BLaER1 treated with 17β-estradiol and CSF1 and Interleukin-3, amounts not matched to agents 10 nM and 100 nM (cell line): Measurements from ENCODE around the gene MAPK7.

Source experiments
- H3K27ac ChIP-seq, 11 experiments: shearing (Covaris generic); formaldehyde crosslinking; 2 replicates each; pipeline ENCODE4 v1.8.1; 2022
- H3K27me3 ChIP-seq, 11 experiments: shearing (Covaris generic); formaldehyde crosslinking; 2 replicates each; pipeline ENCODE4 v1.8.1; 2022
- H3K36me3 ChIP-seq, 11 experiments: shearing (Covaris generic); formaldehyde crosslinking; 2 replicates each; pipeline ENCODE4 v1.8.1; 2022
- H3K4me1 ChIP-seq, 10 experiments: shearing (Covaris generic); formaldehyde crosslinking; 2 replicates each; pipeline ENCODE4 v1.8.1; 2022
- H3K4me2 ChIP-seq, 11 experiments: shearing (Covaris generic); formaldehyde crosslinking; 2 replicates each; pipeline ENCODE4 v1.8.1; 2022
- H3K4me3 ChIP-seq, 10 experiments: shearing (Covaris generic); formaldehyde crosslinking; 2 replicates each; pipeline ENCODE4 v1.8.1; 2022
- H3K9ac ChIP-seq, 11 experiments: shearing (Covaris generic); formaldehyde crosslinking; 2 replicates each; pipeline ENCODE4 v1.8.1; 2022
- H3K9me3 ChIP-seq, 11 experiments: shearing (Covaris generic); formaldehyde crosslinking; replicated peaks in 1 of 11; 2 replicates each; pipeline ENCODE4 v1.8.1; 2022
- H4K20me1 ChIP-seq, 11 experiments: shearing (Covaris generic); formaldehyde crosslinking; 2 replicates each; pipeline ENCODE4 v1.8.1; 2022
- Cebpa-rat ChIP-seq, 11 experiments: shearing (Covaris generic); IDR thresholded peaks; 2 replicates each; pipeline ENCODE4 v1.8.1; 2022

The MAPK7 gene

DNA sequence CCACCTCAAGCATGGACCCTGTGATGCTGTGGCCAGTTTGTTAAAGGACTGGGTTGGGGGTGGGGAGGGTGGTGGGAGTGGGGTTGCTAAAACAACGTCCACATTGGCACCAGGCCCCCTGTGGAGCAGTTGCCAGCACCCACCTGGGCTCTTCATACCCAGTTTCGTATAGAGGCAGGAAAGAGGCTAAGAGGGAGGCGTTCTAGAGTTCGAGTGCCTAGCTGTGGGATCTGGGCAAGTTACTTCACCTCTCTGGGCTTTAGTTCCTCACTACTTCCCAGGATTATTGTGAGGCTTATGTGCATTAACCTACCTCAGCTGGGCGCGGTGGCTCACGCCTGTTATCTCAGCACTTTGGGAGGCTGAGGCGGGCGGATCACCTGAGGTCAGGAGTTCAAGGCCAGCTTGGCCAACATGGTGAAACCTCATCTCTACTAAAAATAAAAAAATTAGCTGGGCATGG is 7.3 kb downstream of the MAPK7 start:
- H3K27me3 ChIP-seq: no peaks in the 10 kb centered on the region
- no peak for TF ChIP-seq Cebpa-rat (IDR thresholded peaks at IDR 0.05)
- H4K20me1 ChIP-seq: peaks cover 0 to 47% (median 19%) of the 10 kb centered on the region in 11 experiments; a peak in 13 of 22 replicates
- H3K9me3 ChIP-seq: no peaks in the 10 kb centered on the region
- H3K4me1 ChIP-seq: peaks cover 30 to 44% (median 40%) of the 10 kb centered on the region in 10 experiments
- H3K4me2 ChIP-seq: peak overlapping the region in 5 of 11 experiments; percentile 50 to 68 (median 61); a peak in 9 of 22 replicates
- peaks cover 25 to 53% (median 35%) of the 10 kb centered on the region in 11 experiments for H3K36me3 ChIP-seq
- no peak overlapping the region for H3K9ac ChIP-seq
- peak overlapping the region in 1 of 11 experiments; percentile 35; a peak in 2 of 22 replicates for H3K27ac ChIP-seq
- H3K4me3 ChIP-seq: no peak overlapping the region

DNA sequence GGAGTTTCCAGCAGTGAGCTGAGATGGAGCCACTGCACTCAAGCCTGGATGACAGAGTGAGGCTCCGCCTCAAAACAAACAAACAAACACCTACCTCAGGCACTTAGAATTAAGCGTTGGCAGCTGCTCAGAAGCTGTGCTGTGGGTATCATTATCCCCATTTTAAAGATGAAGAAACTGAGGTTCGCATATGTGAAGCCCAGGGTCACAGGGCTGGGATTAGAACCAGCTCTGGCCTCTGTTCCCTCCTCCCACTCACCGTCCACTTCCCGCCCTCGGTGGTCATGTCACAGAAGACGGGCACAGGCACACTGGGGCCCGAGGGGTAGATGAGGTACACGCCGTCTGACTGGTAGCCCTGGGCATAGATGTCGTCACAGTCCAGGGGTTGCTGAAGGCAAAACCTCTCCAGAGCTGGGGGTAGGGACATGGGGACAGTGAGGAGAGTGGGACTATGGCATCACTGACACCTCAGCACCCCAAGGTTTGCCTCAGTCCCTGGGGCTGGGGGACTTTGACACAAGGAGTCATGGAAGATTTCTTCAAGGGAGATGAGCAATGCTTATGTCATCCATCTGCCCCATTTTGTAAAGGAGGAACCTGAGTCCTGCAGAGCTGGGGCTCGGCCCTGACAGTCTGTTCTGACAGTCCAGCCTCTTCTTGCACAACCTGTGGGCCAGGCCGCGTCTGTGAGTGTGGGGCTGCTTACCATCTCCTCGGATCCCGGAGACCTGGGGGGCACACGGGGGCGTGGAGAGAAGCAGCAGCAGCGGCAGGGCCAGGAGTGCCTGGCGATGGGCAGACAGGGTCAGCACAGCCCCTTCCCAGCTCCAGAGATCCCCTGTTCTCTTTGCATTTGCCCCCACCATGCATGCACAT is 8.0 kb downstream of the MAPK7 start:
- TF ChIP-seq Cebpa-rat (IDR thresholded peaks at IDR 0.05): no peak
- Histone ChIP-seq H3K4me3 (no peak overlapping the region), H3K27me3 (no peaks in the 10 kb centered on the region), H3K27ac (peak overlapping the region in 1 of 11 experiments; percentile 23; a peak in 3 of 22 replicates), H4K20me1 (peaks cover 0 to 40% (median 17%) of the 10 kb centered on the region in 11 experiments; a peak in 13 of 22 replicates), H3K4me1 (peaks cover 30 to 44% (median 40%) of the 10 kb centered on the region in 10 experiments), H3K9ac (no peak overlapping the region), H3K4me2 (peak overlapping the region in 10 of 11 experiments; percentile 23 to 71 (median 52); a peak in 15 of 22 replicates), H3K36me3 (peaks cover 18 to 46% (median 28%) of the 10 kb centered on the region in 11 experiments; a peak in 21 of 22 replicates), H3K9me3 (no peaks in the 10 kb centered on the region)

DNA sequence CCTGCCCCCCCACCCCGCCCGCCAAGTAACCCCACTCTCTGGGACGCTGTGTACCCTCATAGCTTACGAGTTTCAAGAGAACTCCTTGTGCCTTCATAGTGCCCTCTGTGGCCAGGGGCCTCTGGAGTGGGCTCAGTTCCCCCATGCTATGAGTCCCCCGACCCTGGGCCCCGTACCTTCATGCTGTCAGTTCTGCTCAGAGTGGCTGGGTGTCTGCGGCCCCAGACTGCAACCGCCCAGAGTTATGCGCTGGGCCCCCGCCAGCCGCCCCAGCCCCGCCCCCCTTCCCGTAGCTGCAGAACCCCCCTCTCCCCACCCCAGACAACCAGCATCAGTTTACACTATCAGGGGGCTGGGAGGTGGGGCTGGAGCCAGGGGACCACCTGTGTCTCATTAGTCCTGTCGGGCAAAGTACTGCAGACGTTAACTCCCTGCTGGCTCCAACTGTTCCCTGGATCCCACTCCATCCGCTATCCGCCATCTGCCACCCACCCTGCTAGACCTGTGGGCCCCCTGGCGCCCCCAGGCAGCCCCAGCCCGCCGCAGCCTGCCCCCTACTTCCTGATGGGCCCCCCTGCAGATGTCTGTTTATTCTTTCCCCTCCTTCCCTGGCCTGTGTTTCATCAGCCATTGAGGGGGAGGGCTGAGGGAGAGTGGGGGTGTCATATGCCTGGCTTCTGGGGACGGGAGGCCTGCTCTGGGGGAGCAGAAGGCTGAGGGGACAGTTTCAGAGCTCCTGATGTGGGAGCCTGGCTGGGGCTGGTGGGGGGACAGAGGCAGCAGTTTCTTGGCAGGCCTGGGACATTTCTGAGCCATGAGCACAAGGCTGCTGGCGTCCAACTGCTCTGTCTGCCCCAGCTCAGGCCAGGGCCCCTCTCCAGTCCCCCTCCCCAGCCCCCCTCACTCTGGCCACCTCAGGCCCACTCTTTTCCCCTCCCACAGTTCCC is 8.9 kb downstream of the MAPK7 start, which contains the start of gene MFAP4:
Gene MFAP4 (minus strand): TSS at position 217 of the 947 bp plus-strand sequence. CDS start 35 bp downstream, at position 182.
- peak within 1 kb of the TSS in 4 of 11 experiments; percentile 2 to 41 (median 30); a peak in 7 of 22 replicates for H3K27ac ChIP-seq
- no peaks in the 10 kb centered on the region for H3K9me3 ChIP-seq
- no peaks in the 10 kb centered on the region for H3K27me3 ChIP-seq
- H4K20me1 ChIP-seq: peaks cover 0 to 30% (median 17%) of the 10 kb centered on the region in 11 experiments; a peak in 13 of 22 replicates
- peaks cover 30 to 44% (median 40%) of the 10 kb centered on the region in 10 experiments for H3K4me1 ChIP-seq
- peak within 1 kb of the TSS; percentile 49 to 71 (median 59) for H3K4me2 ChIP-seq
- no peak within 1 kb of the TSS for H3K4me3 ChIP-seq
- no peak for TF ChIP-seq Cebpa-rat (IDR thresholded peaks at IDR 0.05)
- peaks cover 10 to 37% (median 20%) of the 10 kb centered on the region in 11 experiments; a peak in 20 of 22 replicates for H3K36me3 ChIP-seq
- H3K9ac ChIP-seq: peak within 1 kb of the TSS in 6 of 11 experiments; percentile 28 to 55 (median 42); a peak in 7 of 22 replicates

DNA sequence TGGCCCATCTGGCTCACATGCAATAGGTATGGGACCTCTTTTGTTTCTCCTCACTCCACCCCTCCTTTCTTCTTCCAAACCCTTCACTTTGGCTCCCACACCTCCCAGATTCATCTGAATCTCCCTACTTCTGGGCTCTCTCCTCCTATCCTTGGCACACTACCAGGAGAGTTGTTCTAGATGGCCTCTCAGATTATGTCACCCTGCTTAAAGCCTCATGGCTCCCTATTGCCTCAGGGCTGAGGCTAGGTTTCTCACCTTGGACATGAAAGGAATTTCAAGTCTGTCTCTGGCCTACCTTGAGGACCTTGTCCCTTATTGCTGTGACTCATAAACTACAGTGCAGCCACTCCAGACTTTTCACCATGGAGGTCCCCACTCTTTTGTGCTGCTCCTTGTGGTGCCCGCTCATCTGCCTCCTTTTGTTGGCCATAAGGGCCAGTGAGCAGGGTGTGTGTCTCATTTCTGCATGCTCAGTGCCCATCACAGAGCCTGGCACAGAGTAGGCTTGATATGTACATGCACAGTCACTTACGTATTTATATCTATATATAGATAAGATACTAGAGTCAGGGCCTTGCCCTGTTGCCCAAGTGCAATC is 9.7 kb downstream of the MAPK7 start:
- Histone ChIP-seq H3K9ac (peak overlapping the region in 1 of 11 experiments; percentile 42; a peak in 2 of 22 replicates), H3K27me3 (no peaks in the 10 kb centered on the region), H3K27ac (peak overlapping the region in 2 of 11 experiments; percentile 2 to 38; a peak in 2 of 22 replicates), H4K20me1 (peaks cover 0 to 23% (median 15%) of the 10 kb centered on the region in 11 experiments; a peak in 13 of 22 replicates), H3K4me3 (no peak overlapping the region), H3K4me2 (peak overlapping the region in 8 of 11 experiments; percentile 53 to 71 (median 59); a peak in 10 of 22 replicates), H3K36me3 (peaks cover 2 to 29% (median 12%) of the 10 kb centered on the region in 11 experiments; a peak in 18 of 22 replicates), H3K9me3 (no peaks in the 10 kb centered on the region), H3K4me1 (peaks cover 30 to 44% (median 39%) of the 10 kb centered on the region in 10 experiments)
- no peak for TF ChIP-seq Cebpa-rat (IDR thresholded peaks at IDR 0.05)

DNA sequence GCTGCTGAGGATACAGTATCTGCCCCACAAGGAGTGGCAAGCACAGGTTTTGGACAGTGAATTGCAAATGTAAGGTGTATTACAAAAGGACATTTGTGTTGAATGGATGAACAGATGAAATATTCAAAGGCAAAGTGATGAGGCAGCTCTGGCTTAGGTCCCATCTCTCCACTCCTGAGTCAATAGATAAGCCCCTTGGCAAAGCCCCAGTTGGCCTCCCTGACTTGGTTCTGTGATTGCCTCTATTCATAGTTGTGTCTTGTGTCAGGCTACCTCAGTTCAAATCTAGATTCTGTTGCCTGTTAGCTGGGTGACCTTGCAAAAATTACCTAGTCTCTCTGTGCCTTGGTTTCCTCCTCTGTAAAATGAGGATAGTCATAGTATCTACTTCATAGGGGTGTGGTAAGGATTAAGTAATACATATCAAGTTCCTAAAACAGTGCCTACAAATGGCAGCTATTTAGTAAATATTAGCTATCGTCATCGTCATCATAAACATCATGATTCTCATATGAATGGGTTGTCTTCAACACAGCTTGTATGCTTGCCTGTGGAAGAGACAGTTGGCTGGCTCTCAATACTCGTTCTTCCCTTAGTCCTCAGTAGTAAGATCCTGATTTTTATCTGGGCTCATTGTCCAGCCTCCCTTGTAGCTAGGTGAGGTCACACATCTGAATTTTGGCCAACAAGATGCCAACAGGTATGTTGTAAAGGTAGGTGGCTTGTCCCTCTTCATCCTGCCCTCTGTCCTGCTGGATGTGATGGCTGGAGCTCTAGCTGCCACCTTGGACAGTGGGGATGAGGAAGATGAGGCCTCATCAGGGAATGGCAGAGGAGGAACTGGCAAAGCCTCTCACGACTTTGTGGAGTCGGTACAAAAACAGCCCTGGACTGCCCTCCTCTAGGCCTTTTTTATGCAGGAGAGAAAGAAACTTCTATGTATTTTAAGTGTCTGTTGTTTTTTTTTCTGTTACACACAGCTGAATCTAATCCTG is 10.8 kb downstream of the MAPK7 start:
- Histone ChIP-seq H3K36me3 (peaks cover 0 to 19% (median 3%) of the 10 kb centered on the region in 11 experiments; a peak in 11 of 22 replicates), H3K4me2 (no peak overlapping the region), H3K4me3 (no peak overlapping the region), H3K9ac (no peak overlapping the region), H3K27me3 (no peaks in the 10 kb centered on the region), H4K20me1 (peaks cover 0 to 13% (median 8%) of the 10 kb centered on the region in 11 experiments; a peak in 12 of 22 replicates), H3K27ac (no peak overlapping the region), H3K4me1 (peaks cover 24 to 38% (median 34%) of the 10 kb centered on the region in 10 experiments), H3K9me3 (no peaks in the 10 kb centered on the region)
- TF ChIP-seq Cebpa-rat (IDR thresholded peaks at IDR 0.05): no peak

DNA sequence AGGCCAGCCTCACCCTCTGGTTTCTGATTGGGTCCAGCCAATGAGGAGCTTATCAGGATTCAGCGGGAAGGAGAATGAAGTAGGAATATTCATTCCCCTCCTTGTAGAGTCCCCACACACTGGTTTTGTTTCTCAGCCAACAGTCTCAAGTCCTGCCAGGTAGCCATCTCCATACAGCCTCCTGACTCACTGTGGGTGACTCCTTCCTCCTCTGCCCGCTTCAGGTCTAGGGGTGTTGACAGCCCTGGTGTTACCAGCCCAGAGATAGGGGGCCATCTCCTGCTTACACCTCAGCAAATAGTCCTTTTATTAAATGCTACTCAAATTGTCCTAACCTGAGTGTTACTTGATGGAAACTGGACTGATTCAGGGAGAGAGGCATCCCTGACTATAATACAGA is 12.7 kb downstream of the MAPK7 start:
- no peak for TF ChIP-seq Cebpa-rat (IDR thresholded peaks at IDR 0.05)
- Histone ChIP-seq H3K27ac (no peak overlapping the region), H3K27me3 (no peaks in the 10 kb centered on the region), H3K9ac (no peak overlapping the region), H3K9me3 (no peaks in the 10 kb centered on the region), H3K4me2 (no peak overlapping the region), H3K4me1 (peaks cover 11 to 21% (median 18%) of the 10 kb centered on the region in 10 experiments; a peak in 19 of 20 replicates), H3K4me3 (no peak overlapping the region), H3K36me3 (peaks cover 0 to under 1% (median 0%) of the 10 kb centered on the region in 11 experiments; a peak in 1 of 22 replicates), H4K20me1 (0 out of 22 replicates have a peak, but pooled peaks cover 0 to 4% (median 0%) of the 10 kb centered on the region in 11 experiments)

DNA sequence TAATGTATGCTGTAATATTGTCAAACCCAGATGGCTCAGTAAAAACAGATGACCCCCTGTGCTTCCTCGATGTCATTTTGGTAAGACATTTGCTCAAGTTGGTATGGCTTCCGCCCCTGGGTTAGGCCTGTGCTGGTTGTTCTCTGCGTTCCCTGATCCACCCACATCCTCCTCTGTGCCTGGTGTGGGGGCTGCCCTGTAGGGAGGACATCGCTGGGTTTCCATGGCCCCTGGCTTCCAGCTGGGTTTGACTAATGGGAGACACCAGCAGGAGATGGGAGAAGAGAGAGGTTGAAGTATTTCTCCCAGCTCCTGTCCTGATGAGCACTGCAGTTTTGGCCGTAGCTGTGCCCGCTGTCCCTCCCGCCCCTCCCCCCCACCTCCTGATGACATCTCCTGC is 13.1 kb downstream of the MAPK7 start:
- Histone ChIP-seq H3K9ac (no peak overlapping the region), H3K27ac (no peak overlapping the region), H3K9me3 (no peaks in the 10 kb centered on the region), H3K27me3 (no peaks in the 10 kb centered on the region), H3K36me3 (no peaks in the 10 kb centered on the region), H3K4me1 (peaks cover 7 to 17% (median 15%) of the 10 kb centered on the region in 10 experiments; a peak in 19 of 20 replicates), H3K4me2 (no peak overlapping the region; a peak in 1 of 22 replicates), H3K4me3 (no peak overlapping the region), H4K20me1 (no peaks in the 10 kb centered on the region)
- no peak for TF ChIP-seq Cebpa-rat (IDR thresholded peaks at IDR 0.05)
